Stomach smooth muscle (tissue), 2 donors: ENCODE measurements around the gene ERVMER34-1.

ENCODE experiments used
- H3K27ac ChIP-seq: one replicate; pipeline ENCODE4 v1.7.0; 2013; ENCODE audit warnings: mild to moderate bottlenecking, low read length, inconsistent platforms
- H3K27me3 ChIP-seq, 2 donors: one replicate each; pipeline ENCODE4 v1.7.0; 2013; ENCODE audit warnings: low read length in 2 of 2; ENCODE audit not compliant: insufficient read depth in 2 of 2, control insufficient read depth in 1 of 2
- H3K36me3 ChIP-seq, 2 donors: one replicate each; pipeline ENCODE4 v1.7.0; 2013; ENCODE audit warnings: low read length in 2 of 2; ENCODE audit not compliant: control insufficient read depth in 2 of 2, insufficient read depth in 2 of 2
- H3K4me1 ChIP-seq: one replicate; pipeline ENCODE4 v1.7.0; 2013; ENCODE audit warnings: low read length; ENCODE audit not compliant: control insufficient read depth, insufficient read depth
- H3K4me3 ChIP-seq, 2 donors: one replicate each; pipeline ENCODE4 v1.7.0; 2013; ENCODE audit warnings: low read length in 2 of 2
- H3K9ac ChIP-seq, 2 donors: one replicate each; pipeline ENCODE4 v1.7.0; 2013; ENCODE audit warnings: low read length in 2 of 2, mild to moderate bottlenecking in 1 of 2
- H3K9me3 ChIP-seq, 2 donors: one replicate each; pipeline ENCODE4 v1.7.0; 2013; ENCODE audit warnings: low read length in 2 of 2; ENCODE audit not compliant: control insufficient read depth in 2 of 2
- donor health status: healthy.
- donor health status: Pancreatic carcinoma.

ERVMER34-1 gene

DNA sequence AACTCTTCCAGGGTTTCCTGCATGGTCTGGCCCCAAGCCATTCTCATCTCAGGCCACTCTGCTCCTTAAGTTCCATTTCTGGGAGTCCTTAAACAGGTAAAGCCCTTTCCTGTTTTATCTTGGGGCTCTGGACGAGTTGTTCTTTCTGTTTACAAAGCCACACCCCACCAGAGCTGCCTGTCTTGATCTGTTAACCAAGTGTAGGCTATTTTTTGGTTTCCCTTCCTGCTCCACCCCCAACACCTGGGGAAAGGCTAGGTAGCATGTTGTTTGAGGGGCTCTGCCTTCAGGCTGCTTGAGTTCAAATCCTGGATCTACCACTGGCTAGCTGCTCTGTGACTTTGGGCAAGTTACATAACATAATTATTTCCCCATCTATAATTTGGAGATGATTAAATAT is 40.0 kb downstream of the ERVMER34-1 start:
- H3K4me3 ChIP-seq = no peak overlapping the region
- H3K36me3 ChIP-seq = peaks cover 6 to 8% of the 10 kb centered on the region in 2 donors
- H3K4me1 ChIP-seq = peaks cover 19% of the 10 kb centered on the region
- H3K9me3 ChIP-seq = no peaks in the 10 kb centered on the region
- no peaks in the 10 kb centered on the region for H3K27me3 ChIP-seq
- H3K27ac ChIP-seq = no peak overlapping the region
- H3K9ac ChIP-seq = no peak overlapping the region

DNA sequence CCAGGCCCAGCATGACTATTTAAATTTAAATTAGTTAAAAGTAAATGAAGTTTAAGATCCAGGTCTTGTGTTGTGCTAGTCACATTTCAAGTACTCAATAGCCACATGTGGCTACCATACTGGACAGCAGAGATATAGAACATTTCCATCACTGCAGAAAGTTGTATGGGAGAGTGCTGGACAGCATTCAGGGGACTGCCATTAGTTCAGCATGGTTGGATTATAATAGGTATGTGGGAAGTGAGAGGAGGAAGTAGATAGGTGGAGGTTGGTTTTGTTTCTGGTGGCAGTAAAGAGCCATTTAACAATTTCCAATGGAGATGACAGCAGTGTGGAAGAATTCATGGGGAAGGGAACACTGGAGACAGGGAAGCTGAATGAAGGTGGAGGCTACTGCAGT is 42.1 kb downstream of the ERVMER34-1 start:
- H3K9ac ChIP-seq = no peak overlapping the region
- no peak overlapping the region for H3K4me3 ChIP-seq
- no peaks in the 10 kb centered on the region for H3K9me3 ChIP-seq
- no peaks in the 10 kb centered on the region for H3K27me3 ChIP-seq
- peaks cover 0 to 2% of the 10 kb centered on the region in 2 donors for H3K36me3 ChIP-seq
- no peak overlapping the region for H3K27ac ChIP-seq
- peaks cover 15% of the 10 kb centered on the region for H3K4me1 ChIP-seq

DNA sequence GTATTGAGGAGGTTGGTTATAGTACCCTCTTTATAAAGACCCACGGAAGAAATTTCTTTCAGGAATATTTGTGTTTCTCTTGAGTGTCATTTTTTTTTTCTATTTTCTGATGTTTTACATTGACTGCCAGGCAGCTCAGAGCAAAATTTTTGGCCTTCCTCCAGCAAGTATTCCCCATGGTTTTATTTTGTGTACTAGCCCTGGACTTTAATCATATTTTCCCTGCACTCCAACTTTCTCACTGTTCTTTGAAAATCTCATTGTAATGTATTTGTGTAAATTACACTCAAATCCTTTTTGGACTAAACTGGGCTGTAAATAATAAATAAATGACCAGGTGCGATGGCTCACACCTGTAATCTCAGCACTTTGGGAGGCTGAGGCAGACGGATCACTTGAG is 46.6 kb downstream of the ERVMER34-1 start:
- no peak overlapping the region for H3K27ac ChIP-seq
- H3K9me3 ChIP-seq = no peaks in the 10 kb centered on the region
- no peaks in the 10 kb centered on the region for H3K36me3 ChIP-seq
- H3K4me3 ChIP-seq = no peak overlapping the region
- no peaks in the 10 kb centered on the region for H3K4me1 ChIP-seq
- H3K27me3 ChIP-seq = no peaks in the 10 kb centered on the region
- no peak overlapping the region for H3K9ac ChIP-seq

DNA sequence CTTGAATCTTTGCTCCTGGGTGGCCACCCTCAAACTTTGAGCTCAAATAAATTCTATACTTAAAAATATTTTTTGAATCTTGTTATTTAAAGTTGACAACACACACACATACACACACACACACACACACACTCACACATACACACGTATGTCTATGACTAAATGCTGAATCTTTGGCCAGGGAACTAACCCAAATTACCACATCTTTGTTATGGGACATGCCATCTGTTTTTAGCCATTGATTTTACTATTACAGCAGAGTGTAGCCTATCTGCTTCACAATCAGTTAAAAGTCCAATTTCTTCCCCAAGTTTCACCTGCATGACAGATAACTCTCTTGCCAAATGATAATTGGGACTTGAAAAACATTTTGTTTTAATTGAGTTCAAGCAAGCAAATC is 47.1 kb downstream of the ERVMER34-1 start:
- Histone ChIP-seq H3K9me3 (no peaks in the 10 kb centered on the region), H3K9ac (no peak overlapping the region), H3K36me3 (no peaks in the 10 kb centered on the region), H3K4me3 (no peak overlapping the region), H3K4me1 (no peaks in the 10 kb centered on the region), H3K27ac (no peak overlapping the region), H3K27me3 (no peaks in the 10 kb centered on the region)

DNA sequence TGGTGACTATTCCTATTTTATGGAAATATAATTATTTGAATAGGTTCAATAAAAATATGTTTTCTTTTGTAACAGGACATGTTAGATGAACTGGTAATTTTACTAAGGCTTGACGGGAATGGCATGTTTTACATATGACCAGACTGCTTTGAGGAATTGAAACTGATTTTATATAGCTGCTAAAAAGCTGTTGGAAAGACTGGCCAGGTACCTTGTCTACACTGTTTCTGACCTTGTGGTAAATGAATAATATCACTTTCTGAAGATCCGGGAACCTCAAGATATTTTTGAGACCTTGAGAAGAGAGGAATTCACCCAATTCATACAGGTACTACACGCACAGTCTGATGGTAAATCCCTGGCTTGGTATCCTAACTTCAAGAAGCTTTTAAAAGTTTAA is 50.0 kb downstream of the ERVMER34-1 start:
- no peaks in the 10 kb centered on the region for H3K9me3 ChIP-seq

DNA sequence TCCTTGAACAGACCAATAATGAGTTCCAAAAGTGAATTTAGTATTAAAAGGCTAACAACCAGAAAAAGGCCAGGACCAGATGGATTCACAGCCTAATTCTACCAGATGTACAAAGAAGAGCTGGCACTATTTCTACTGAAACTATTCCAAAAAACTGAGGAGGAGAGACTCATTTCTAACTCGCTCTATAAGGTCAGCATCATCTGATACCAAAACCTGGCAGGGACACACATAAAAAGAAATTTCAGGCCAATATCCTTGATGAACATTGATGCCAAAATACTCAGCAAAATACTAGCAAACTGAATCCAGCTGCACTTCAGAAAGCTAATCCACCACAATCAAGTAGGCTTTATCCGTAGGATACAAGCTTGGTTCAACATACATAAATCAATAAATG is 56.3 kb downstream of the ERVMER34-1 start:
- Histone ChIP-seq H3K27me3 (no peaks in the 10 kb centered on the region), H3K9ac (no peak overlapping the region), H3K9me3 (no peaks in the 10 kb centered on the region), H3K4me3 (no peak overlapping the region), H3K4me1 (no peaks in the 10 kb centered on the region), H3K36me3 (no peaks in the 10 kb centered on the region), H3K27ac (no peak overlapping the region)

More for the DNA sequence above, 50.0 kb downstream of the ERVMER34-1 start:
- H3K4me3 ChIP-seq = no peak overlapping the region
- no peaks in the 10 kb centered on the region for H3K36me3 ChIP-seq
- no peak overlapping the region for H3K27ac ChIP-seq
- no peaks in the 10 kb centered on the region for H3K27me3 ChIP-seq
- H3K9ac ChIP-seq = no peak overlapping the region
- H3K4me1 ChIP-seq = no peaks in the 10 kb centered on the region

DNA sequence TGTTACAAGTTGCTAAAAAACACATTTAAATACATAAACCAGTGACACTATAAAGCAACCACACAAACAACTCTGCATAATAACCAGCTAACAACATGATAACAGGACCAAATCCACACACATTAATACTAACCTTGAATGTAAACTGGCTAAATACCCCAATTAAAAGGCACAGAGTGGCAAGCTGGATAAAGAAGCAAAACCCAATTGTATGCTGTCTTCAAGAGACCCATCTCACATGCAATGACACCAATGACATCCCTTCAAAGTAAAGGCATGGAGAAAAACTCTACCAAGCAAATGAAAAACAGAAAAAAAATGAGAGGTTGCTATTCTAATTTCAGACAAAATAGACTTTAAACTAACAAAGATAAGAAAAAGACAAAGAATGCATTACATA is 57.7 kb downstream of the ERVMER34-1 start:
- Histone ChIP-seq H3K27me3 (no peaks in the 10 kb centered on the region), H3K4me3 (no peak overlapping the region), H3K4me1 (no peaks in the 10 kb centered on the region), H3K9ac (no peak overlapping the region), H3K36me3 (no peaks in the 10 kb centered on the region), H3K9me3 (no peaks in the 10 kb centered on the region), H3K27ac (no peak overlapping the region)
